ENCODE results near the gene RDX. TPM values are rescaled to one million over a fixed set of nuclear protein-coding genes. Genes with fewer than 3 reads are reported as not detected.
"Not testable (repeated sequence)": the region's sequence is repeated elsewhere in the genome, so short reads cannot be mapped to it uniquely, and the experiment has no call there.

The RDX gene
- 54.2 TPM for total RNA-seq

GRCh38 chr11:110296226-110297075, at the start of gene RDX:
Gene RDX, minus strand, starts transcription at chr11:110296614. Its CDS starts 16,922 bp downstream, at chr11:110279692.
- ATAC-seq = peak; percentile 79

DNA sequence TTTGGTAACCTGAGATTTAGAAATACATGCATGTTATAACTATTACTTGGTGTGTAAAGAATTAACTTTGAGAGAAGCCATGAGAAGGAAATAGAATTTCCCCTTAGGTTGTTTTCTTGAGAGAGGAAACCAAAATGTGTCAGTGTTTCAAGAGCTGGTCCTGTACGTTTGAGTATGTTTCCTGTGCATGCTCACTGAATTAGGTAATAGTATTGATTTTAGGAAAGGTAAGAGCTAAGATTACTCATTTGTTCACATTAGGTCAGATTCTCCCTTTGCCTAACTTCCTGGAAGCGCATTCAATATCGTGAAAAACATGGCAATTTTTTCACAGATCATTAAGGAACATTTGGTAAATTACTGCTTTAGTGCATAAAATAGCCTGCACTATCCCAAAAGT, 49.3 kb upstream of the RDX start:
- no peak for ATAC-seq

- ATAC-seq = no peak
These were observed 44.0 kb upstream of the RDX start for GRCh38 chr11:110340436-110340835.

GRCh38 chr11:110339456-110340250, 43.2 kb upstream of the RDX start:
- no peak for ATAC-seq

GRCh38 chr11:110338684-110339083, 42.3 kb upstream of the RDX start:
- ATAC-seq = no peak

GRCh38 chr11:110337570-110338193, 41.3 kb upstream of the RDX start:
- no peak for ATAC-seq

- ATAC-seq = no peak
These were observed 39.6 kb upstream of the RDX start for GRCh38 chr11:110336054-110336453.

DNA sequence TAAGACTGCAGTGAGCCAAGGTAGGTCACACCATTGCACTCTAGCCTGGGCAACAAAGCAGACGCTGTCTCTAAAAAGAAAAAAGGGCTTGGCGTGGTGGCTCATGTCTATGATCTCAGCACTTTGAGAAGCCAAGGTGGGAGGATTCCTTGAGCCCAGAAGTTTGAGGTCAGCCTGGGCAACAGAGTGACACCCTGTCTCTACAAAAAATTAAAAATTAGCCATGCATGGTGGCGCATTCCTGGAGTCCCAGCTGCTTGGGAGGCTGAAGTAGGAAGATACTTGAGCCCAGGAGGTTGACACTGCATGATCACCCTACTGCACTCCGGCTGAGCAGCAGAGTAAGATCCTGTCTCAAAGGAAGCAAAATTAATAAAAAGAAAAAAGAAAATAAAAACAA, 38.9 kb upstream of the RDX start:
- ATAC-seq = no peak

DNA sequence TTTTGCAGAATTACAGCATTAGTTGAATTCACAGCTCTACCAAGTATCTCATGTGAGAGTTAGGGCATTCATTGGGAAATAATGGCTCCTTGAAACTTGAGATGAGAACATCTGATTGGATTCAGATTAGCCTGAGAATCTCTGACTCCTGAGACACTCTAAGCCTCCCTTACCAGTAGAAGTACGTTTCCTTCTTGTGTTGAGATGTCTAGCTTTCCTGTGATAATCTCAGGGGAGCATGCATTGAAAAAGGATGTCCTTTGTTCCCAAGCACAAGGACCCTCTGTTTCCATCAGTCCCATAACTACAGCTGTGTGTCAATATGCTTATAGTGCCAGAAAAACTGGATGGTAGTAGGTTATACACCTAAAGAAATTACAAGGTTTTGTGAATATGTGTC, 35.2 kb upstream of the RDX start:
- ATAC-seq = no peak

GRCh38 chr11:110329445-110329844, 33.0 kb upstream of the RDX start:
- no peak for ATAC-seq

- ATAC-seq = no peak
These were observed 31.1 kb upstream of the RDX start for GRCh38 chr11:110327508-110327907.

DNA sequence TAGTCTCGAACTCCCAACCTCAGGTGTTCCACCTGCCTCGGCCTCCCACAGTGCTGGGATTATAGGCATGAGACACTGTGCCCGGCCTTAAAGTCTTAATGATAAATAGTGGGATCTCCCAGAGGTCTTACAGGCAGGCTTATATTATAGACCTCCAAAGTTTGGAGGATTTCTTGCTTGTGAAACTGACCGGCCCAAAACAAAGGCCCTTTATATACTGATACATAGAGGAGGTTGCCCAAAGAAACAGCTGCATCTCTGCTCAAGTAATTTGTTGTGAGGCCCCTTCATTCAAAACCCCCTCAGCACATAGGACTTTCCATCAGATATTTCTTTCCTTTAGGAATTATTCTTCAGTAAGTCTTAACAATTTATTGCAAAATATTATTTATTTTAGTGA, 27.4 kb upstream of the RDX start:
- no peak for ATAC-seq

GRCh38 chr11:110319501-110319900, 23.1 kb upstream of the RDX start:
- ATAC-seq = no peak

- no peak for ATAC-seq
These were observed 22.4 kb upstream of the RDX start for GRCh38 chr11:110318638-110319404.

- ATAC-seq = no peak
These were observed 21.1 kb upstream of the RDX start for GRCh38 chr11:110317516-110317932.

GRCh38 chr11:110314366-110315095, 18.1 kb upstream of the RDX start:
- ATAC-seq = no peak

DNA sequence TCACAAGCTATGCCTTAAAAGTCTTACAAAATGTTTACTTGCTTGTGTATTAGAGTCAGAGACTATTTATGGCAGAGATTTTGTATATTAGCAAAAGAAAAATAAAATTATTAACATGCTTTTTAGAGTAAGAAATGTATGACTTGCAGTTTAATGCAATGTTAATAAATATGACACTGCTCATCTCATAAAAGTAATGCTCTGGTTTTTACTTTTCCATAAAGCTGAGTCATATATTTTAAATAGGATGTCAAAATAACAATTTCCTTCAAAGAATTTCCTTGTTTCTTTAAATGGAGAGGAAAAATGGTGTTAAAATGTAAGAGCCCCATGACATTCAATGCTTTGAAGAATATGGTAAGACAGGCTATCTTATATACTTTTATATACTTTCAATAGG, 16.3 kb upstream of the RDX start:
- ATAC-seq = no peak

DNA sequence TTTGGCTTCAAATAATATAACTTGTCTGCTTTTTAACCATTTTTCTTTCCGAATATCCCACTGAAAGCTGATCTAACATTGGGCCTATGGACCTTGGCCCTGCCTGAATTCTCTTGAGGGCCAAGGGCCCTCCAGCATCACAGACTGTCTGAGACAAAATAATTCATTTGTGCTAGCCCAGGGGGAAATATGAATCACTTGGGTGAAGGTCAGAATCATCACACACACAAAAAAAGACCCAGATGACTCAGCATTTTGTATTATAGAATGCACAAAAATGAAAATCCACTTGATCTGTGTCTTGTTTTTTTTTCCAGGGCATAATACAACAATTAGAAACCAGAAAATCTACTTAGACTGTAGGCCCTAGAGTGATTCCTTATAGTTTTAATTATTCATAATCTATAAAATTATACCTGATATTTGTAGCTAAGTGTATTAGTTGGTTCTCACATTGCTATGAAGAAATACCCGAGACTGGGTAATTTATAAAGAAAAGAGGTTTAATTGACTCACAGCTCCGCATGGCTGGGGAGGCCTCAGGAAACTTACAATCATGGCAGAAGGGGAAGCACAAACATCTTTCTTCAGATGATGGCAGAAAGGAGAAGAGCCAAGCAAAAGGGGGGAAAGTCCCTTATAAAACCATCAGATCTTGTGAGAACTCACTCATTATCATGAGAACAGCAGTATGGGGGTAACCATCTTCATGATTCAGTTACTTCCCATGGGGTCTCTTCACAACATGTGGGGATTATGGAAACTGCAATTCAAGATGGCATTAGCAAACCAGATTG, 15.6 kb upstream of the RDX start:
- ATAC-seq = no peak

DNA sequence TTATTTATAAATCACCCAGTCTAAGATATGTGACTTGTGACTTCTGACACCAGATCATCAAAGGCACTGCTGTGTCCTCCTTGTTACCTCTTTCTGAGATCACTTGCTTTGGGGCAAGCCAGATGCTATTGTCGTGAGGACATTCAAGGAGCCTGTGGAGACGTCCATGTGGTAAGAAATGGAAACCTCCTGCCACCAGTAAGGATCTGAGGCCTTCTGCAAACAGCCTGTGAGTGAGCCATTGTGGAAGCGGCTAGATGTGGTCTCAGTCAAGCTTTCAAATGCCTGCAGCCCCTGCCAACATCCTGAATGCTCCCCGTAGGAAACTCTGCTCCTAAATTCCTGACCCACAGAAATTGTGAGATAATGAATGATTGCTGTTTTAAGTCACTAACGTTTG, 11.7 kb upstream of the RDX start:
- no peak for ATAC-seq

DNA sequence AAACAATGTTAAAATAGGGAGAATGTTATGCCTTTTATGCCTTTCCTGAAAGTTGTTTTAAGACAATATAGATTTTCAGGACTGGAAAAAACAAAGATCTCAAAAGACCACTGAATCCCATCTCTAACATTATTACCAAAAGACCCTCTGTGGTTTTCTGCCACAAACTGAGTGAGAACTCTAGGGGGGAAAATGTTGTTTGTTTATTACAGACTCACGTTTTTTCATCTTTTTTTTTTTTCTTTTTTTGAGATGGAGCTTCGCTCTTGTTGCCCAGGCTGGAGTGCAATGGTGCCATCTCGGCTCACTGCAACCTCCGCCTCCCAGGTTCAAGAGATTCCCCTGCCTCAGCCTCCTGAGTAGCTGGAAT, 9.6 kb upstream of the RDX start:
- not testable (repeated sequence) for ATAC-seq

All from esophagus mucosa (tissue), 1 donor.